Peyer's patch (tissue), 4 donors: ENCODE measurements around the gene LCN2. TPM values are rescaled to one million over a fixed set of nuclear protein-coding genes. Genes with fewer than 3 reads are reported as not detected.
A peak's percentile ranks its signal among the peaks of the same experiment; 100 is the strongest.

Experiments used
- DNase-seq, 3 donors: peaks; one replicate each; pipeline ENCODE4 v3.0.0-alpha.2; 2017 to 2019
- H3K27ac ChIP-seq, 4 donors: fragments of 200-600 bp; sonication (generic); one replicate each; pipeline ENCODE4 v1.5.1; 2016 to 2019
- H3K27me3 ChIP-seq, 2 donors: fragments of 200-600 bp; sonication (generic); one replicate each; pipeline ENCODE4 v1.5.1; 2019
- H3K36me3 ChIP-seq, 3 donors: fragments of 200-600 bp; sonication (generic); one replicate each; pipeline ENCODE4 v1.5.1; 2016 to 2019
- H3K4me1 ChIP-seq, 4 donors: fragments of 200-600 bp; sonication (generic); one replicate each; pipeline ENCODE4 v1.5.1; 2016 to 2019
- H3K4me3 ChIP-seq, 4 donors: fragments of 200-600 bp; sonication (generic); 1 replicate in 3 of 4; 2 replicates in 1 of 4; pipeline ENCODE4 v1.5.1; 2016 to 2019; ENCODE audit warnings: mild to moderate bottlenecking in 1 of 4
- H3K9me3 ChIP-seq, 4 donors: fragments of 200-600 bp; sonication (generic); one replicate each; pipeline ENCODE4 v1.5.1; 2016 to 2019; ENCODE audit warnings: mild to moderate bottlenecking in 1 of 4
- POLR2A ChIP-seq, 2 donors: fragments of 450-650 bp; IDR thresholded peaks; one replicate each; pipeline ENCODE4 v1.5.1; 2017; ENCODE audit warnings: antibody characterized with exemption in 2 of 2, mild to moderate bottlenecking in 2 of 2, moderate library complexity in 2 of 2
- total RNA-seq, 4 donors: library from RNA; depleted of rRNA; stranded (reverse); fragments of >200 nt; gene quantifications; one replicate each; pipeline ENCODE4 v1.1.0, GENCODE V29; 2016
- TF ChIP-seq, protein P1 (sequence below), 6 experiments: fragments of 450-650 bp in 4 of 6; fragments of 200-600 bp in 2 of 6; sonication (generic) in 1 of 6; IDR thresholded peaks; one replicate each; pipeline ENCODE4 v1.5.1; 2017 to 2019; ENCODE audit warnings: antibody characterized with exemption in 6 of 6, mild to moderate bottlenecking in 3 of 6, moderate library complexity in 1 of 6

LCN2 gene
- total RNA-seq, 4 donors from 2014 or later = 1.9 to 191 (median 37.1) TPM

DNA sequence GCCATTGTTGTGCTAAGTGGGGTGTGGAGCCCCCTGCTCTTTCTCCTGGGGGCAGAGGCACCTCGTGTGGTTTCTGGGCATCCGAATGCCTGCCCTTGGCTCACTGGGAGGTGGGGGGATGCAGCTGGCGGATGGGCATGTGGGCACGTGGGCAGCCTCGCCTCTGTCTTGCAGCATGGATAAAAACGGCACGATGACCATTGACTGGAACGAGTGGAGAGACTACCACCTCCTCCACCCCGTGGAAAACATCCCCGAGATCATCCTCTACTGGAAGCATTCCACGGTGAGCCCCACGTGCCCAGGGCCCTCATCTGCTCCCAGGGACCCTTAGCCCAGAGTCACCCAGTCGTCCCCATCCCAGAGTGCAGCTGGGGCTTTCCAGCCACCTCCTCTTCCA, 47.1 kb upstream of the LCN2 start:
- Histone ChIP-seq H3K27ac (peak overlapping the region in 2 of 4 donors; percentile 87 to 98), H3K4me1 (peaks cover 0 to 61% (median 6%) of the 10 kb centered on the region in 4 donors), H3K9me3 (no peaks in the 10 kb centered on the region), H3K36me3 (peaks cover 0 to 56% (median 4%) of the 10 kb centered on the region in 3 donors), H3K4me3 (no peak overlapping the region), H3K27me3 (no peaks in the 10 kb centered on the region)
- no peak for TF ChIP-seq POLR2A (IDR thresholded peaks at IDR 0.05)
- TF ChIP-seq, protein P1, sequence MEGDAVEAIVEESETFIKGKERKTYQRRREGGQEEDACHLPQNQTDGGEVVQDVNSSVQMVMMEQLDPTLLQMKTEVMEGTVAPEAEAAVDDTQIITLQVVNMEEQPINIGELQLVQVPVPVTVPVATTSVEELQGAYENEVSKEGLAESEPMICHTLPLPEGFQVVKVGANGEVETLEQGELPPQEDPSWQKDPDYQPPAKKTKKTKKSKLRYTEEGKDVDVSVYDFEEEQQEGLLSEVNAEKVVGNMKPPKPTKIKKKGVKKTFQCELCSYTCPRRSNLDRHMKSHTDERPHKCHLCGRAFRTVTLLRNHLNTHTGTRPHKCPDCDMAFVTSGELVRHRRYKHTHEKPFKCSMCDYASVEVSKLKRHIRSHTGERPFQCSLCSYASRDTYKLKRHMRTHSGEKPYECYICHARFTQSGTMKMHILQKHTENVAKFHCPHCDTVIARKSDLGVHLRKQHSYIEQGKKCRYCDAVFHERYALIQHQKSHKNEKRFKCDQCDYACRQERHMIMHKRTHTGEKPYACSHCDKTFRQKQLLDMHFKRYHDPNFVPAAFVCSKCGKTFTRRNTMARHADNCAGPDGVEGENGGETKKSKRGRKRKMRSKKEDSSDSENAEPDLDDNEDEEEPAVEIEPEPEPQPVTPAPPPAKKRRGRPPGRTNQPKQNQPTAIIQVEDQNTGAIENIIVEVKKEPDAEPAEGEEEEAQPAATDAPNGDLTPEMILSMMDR (IDR thresholded peaks at IDR 0.05) = no peak
- no peak for DNase-seq

DNA sequence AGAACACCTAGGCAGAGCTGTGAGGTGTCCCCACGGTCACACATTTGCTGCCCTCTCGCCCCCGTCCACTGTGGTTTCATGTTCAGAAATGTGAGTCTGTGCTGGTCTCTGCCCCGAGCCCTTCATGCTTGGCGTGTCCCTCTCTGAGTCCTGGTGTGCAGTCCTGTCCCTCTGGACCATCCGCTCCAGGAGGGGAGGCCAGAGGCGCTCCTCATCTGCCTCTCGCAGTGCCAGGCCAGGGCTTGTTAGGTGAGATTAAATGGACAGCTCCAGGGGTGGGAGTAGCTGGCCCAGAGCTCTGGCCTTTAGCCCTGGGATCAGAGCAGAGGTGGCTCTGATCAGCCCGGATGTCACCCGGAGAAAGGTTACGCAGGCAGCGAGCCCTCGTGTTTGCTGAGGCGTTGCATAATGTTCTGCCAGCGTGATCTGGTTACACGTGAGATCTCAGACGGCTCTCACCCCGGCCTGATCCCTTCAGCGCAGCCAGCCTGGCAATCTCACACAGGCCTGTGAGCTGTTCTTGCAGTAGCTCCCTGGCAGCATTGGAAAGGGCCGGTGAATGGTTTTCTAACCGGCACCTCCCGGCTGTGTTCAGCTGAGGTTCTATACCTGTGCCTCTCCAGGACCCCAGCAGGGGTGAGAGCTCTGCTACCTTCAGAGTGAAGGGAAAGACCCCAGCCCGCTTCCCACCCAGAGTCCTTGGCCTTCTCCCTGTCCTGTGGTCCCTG, 46.2 kb upstream of the LCN2 start:
- H3K4me1 ChIP-seq = peaks cover 0 to 57% (median 6%) of the 10 kb centered on the region in 4 donors
- peak in 1 of 3 donors; percentile 61 for DNase-seq
- TF ChIP-seq, protein P1 (IDR thresholded peaks at IDR 0.05) = no peak
- no peak for TF ChIP-seq POLR2A (IDR thresholded peaks at IDR 0.05)
- H3K27ac ChIP-seq = peak overlapping the region in 3 of 4 donors; percentile 70 to 92 (median 87)
- no peaks in the 10 kb centered on the region for H3K9me3 ChIP-seq
- peaks cover 0 to 64% (median 4%) of the 10 kb centered on the region in 3 donors for H3K36me3 ChIP-seq
- no peaks in the 10 kb centered on the region for H3K27me3 ChIP-seq
- H3K4me3 ChIP-seq = no peak overlapping the region

- Histone ChIP-seq H3K4me3 (no peak overlapping the region), H3K4me1 (peaks cover 0 to 62% (median 6%) of the 10 kb centered on the region in 4 donors), H3K9me3 (no peaks in the 10 kb centered on the region), H3K36me3 (peaks cover 0 to 70% (median 4%) of the 10 kb centered on the region in 3 donors), H3K27ac (peak overlapping the region in 3 of 4 donors; percentile 70 to 92 (median 87)), H3K27me3 (no peaks in the 10 kb centered on the region)
- no peak for DNase-seq
- TF ChIP-seq, protein P1 (IDR thresholded peaks at IDR 0.05) = peak in 3 of 6 experiments; percentile 26 to 34 (median 30)
- no peak for TF ChIP-seq POLR2A (IDR thresholded peaks at IDR 0.05)
Measured at GRCh38 chr9:128103589-128103962, 45.7 kb upstream of the LCN2 start.

DNA sequence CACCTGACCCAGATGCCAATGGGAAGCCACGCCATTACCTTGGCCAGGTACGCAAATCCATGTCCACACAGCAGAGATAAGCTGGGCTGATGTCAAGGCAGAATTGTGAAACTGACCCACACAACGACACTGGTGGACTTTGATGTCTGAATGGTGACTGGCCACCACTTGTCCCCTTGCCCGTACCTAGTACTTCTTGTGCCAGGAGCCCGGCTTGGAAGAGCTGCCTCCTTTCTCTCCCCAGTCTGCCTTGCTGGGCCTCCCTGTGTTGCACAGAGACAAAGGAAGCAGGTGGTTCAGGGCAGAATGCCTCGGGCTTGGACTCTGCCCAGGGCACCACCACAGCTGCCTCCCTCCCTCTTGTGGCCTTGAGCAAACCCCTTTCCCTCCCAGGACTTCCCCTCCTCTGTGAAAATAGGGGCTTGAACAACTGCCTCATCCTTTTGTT, 45.1 kb upstream of the LCN2 start:
- peak in 2 of 3 donors; percentile 86 to 87 for DNase-seq
- H3K4me1 ChIP-seq = peaks cover 0 to 67% (median 5%) of the 10 kb centered on the region in 4 donors

GRCh38 chr9:128105538-128106175, 43.6 kb upstream of the LCN2 start:
- DNase-seq = no peak
- H3K4me3 ChIP-seq = no peak overlapping the region
- peak overlapping the region in 3 of 4 donors; percentile 70 to 92 (median 87) for H3K27ac ChIP-seq
- peaks cover 0 to 55% (median 5%) of the 10 kb centered on the region in 4 donors for H3K4me1 ChIP-seq
- no peaks in the 10 kb centered on the region for H3K27me3 ChIP-seq
- peaks cover 0 to 75% (median 4%) of the 10 kb centered on the region in 3 donors for H3K36me3 ChIP-seq
- TF ChIP-seq, protein P1 (IDR thresholded peaks at IDR 0.05) = no peak
- TF ChIP-seq POLR2A (IDR thresholded peaks at IDR 0.05) = no peak
- H3K9me3 ChIP-seq = no peaks in the 10 kb centered on the region

More for the DNA sequence above, 45.1 kb upstream of the LCN2 start:
- peak; percentile 56 to 84 for TF ChIP-seq POLR2A (IDR thresholded peaks at IDR 0.05)
- TF ChIP-seq, protein P1 (IDR thresholded peaks at IDR 0.05) = peak in 3 of 6 experiments; percentile 22 to 38 (median 30)
- Histone ChIP-seq H3K4me3 (no peak overlapping the region), H3K27me3 (no peaks in the 10 kb centered on the region), H3K9me3 (no peaks in the 10 kb centered on the region), H3K36me3 (peaks cover 0 to 75% (median 4%) of the 10 kb centered on the region in 3 donors), H3K27ac (peak overlapping the region in 3 of 4 donors; percentile 70 to 92 (median 87))
